ENCODE results near the gene PAX3. TPM values are rescaled to one million over a fixed set of nuclear protein-coding genes. Genes with fewer than 3 reads are reported as not detected.
"Not testable (repeated sequence)": the region's sequence is repeated elsewhere in the genome, so short reads cannot be mapped to it uniquely, and the experiment has no call there.

PAX3 gene
- total and polyA plus RNA-seq, 5 donors: 0.23 to 0.34 (median 0.25) TPM; not detected in 2

GRCh38 chr2:222174450-222174849 lies 124.3 kb downstream of the PAX3 start:
- intact Hi-C loops (cut with DNase I): no loop called here
- Histone ChIP-seq H3K27ac (ENCODE audit: low read length) (no peak overlapping the region), H3K4me3 (ENCODE audit: low read length) (no peak overlapping the region), H3K4me1 (ENCODE audit: control insufficient read depth, insufficient read depth, low read length) (peaks cover under 1% of the 10 kb centered on the region), H3K9me3 (ENCODE audit: control insufficient read depth, low read length) (no peaks in the 10 kb centered on the region), H3K27me3 (ENCODE audit: control insufficient read depth, insufficient read depth) (no peaks in the 10 kb centered on the region)
- 25% methylated on average over 3 of the region's 3 CpGs for WGBS
- ATAC-seq (no peak), DNase-seq (no peak)

DNA sequence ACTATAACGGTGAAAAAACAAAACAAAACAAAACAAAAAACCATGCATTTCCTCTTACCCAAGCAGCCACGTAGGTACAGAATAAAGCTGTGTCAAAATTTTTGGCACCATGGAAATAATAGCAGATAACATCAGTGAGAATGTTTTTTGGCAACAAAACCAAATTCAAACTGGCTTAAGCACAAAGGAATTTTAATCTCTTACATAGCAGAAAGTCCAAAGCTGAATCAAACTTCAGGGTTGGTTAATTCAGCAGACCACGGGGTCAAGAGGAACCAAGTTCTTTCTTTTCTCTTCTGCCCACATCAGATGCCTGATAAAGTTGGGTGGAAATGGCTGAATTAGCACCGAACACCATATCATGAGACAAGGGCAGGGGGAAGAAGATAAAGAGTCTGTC lies 129.5 kb downstream of the PAX3 start:
- Histone ChIP-seq H3K4me3 (ENCODE audit: low read length) (no peak overlapping the region), H3K27me3 (ENCODE audit: control insufficient read depth, insufficient read depth) (no peaks in the 10 kb centered on the region), H3K9me3 (ENCODE audit: control insufficient read depth, low read length) (no peaks in the 10 kb centered on the region), H3K4me1 (ENCODE audit: control insufficient read depth, insufficient read depth, low read length) (peaks cover 1% of the 10 kb centered on the region), H3K27ac (ENCODE audit: low read length) (no peak overlapping the region)
- DNase-seq: no peak
- no peak for ATAC-seq
- WGBS: 30% methylated on average over 4 of the region's 4 CpGs
- intact Hi-C loops (cut with DNase I): no loop called here

- Histone ChIP-seq H3K9me3 (ENCODE audit: control insufficient read depth, low read length) (no peaks in the 10 kb centered on the region), H3K27me3 (ENCODE audit: control insufficient read depth, insufficient read depth) (no peaks in the 10 kb centered on the region), H3K4me3 (ENCODE audit: low read length) (no peak overlapping the region), H3K4me1 (ENCODE audit: control insufficient read depth, insufficient read depth, low read length) (peaks cover 1% of the 10 kb centered on the region), H3K27ac (ENCODE audit: low read length) (no peak overlapping the region)
- intact Hi-C loops (cut with DNase I): no loop called here
- no peak for DNase-seq
- ATAC-seq: no peak
- 79% methylated on average over 8 of the region's 8 CpGs for WGBS
Observed at GRCh38 chr2:222167762-222168161, 131.0 kb downstream of the PAX3 start.

GRCh38 chr2:222160944-222161343 lies 137.9 kb downstream of the PAX3 start:
- 18% methylated on average over 5 of the region's 5 CpGs for WGBS
- H3K4me3 ChIP-seq (ENCODE audit: low read length): no peak overlapping the region
- DNase-seq (no peak), ATAC-seq (peak in 1 of 2 donors; percentile 74)
- intact Hi-C loops (cut with DNase I): no loop called here
- H3K27ac ChIP-seq (ENCODE audit: low read length): no peak overlapping the region
- H3K4me1 ChIP-seq (ENCODE audit: control insufficient read depth, insufficient read depth, low read length): no peaks in the 10 kb centered on the region
- no peaks in the 10 kb centered on the region for H3K27me3 ChIP-seq (ENCODE audit: control insufficient read depth, insufficient read depth)
- no peaks in the 10 kb centered on the region for H3K9me3 ChIP-seq (ENCODE audit: control insufficient read depth, low read length)

DNA sequence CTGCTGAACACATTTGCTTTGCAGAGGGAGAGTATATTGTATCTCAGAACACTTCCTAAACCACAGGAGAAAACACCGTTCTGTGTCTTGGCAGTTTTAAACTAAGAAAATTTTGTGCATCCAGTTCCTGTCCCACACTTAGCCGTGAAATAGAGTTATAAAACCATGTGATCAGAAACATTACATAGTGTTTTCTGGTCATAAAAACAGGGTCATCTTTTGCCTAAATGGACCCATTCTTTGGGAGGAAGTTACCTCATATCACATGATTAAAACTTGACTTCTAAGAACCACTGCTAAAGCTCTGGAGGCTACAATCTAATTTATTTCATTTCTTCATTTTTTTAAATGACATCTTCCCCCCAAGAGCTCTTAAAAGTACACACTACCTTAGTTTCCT lies 138.7 kb downstream of the PAX3 start:
- ATAC-seq: no peak
- no peak overlapping the region for H3K4me3 ChIP-seq (ENCODE audit: low read length)
- 68% methylated on average over 2 of the region's 2 CpGs for WGBS

GRCh38 chr2:222159221-222159620 lies 139.6 kb downstream of the PAX3 start:
- no peak overlapping the region for H3K4me3 ChIP-seq (ENCODE audit: low read length)
- no peaks in the 10 kb centered on the region for H3K27me3 ChIP-seq (ENCODE audit: control insufficient read depth, insufficient read depth)
- H3K4me1 ChIP-seq (ENCODE audit: control insufficient read depth, insufficient read depth, low read length): no peaks in the 10 kb centered on the region
- WGBS: 84% methylated on average over 4 of the region's 4 CpGs
- no peak for ATAC-seq
- intact Hi-C loops (cut with DNase I): no loop called here
- DNase-seq: no peak
- no peak overlapping the region for H3K27ac ChIP-seq (ENCODE audit: low read length)
- no peaks in the 10 kb centered on the region for H3K9me3 ChIP-seq (ENCODE audit: control insufficient read depth, low read length)

More for the DNA sequence above, 138.7 kb downstream of the PAX3 start:
- Histone ChIP-seq H3K9me3 (ENCODE audit: control insufficient read depth, low read length) (no peaks in the 10 kb centered on the region), H3K27me3 (ENCODE audit: control insufficient read depth, insufficient read depth) (no peaks in the 10 kb centered on the region), H3K4me1 (ENCODE audit: control insufficient read depth, insufficient read depth, low read length) (no peaks in the 10 kb centered on the region), H3K27ac (ENCODE audit: low read length) (no peak overlapping the region)
- intact Hi-C loops (cut with DNase I): no loop called here
- no peak for DNase-seq

GRCh38 chr2:222155003-222155664 lies 143.7 kb downstream of the PAX3 start:
- H3K4me3 ChIP-seq (ENCODE audit: low read length); intact Hi-C loops (cut with DNase I); ATAC-seq; H3K4me1 ChIP-seq (ENCODE audit: control insufficient read depth, insufficient read depth, low read length); H3K9me3 ChIP-seq (ENCODE audit: control insufficient read depth, low read length); H3K27ac ChIP-seq (ENCODE audit: low read length); DNase-seq; H3K27me3 ChIP-seq (ENCODE audit: control insufficient read depth, insufficient read depth): not testable (repeated sequence)
- 63% methylated on average over 27 of the region's 27 CpGs for WGBS

Other genes starting within 250 kb of the PAX3 start
- 10 to 100 TPM in 1 of 4 donors, 1 to 10 TPM in 3; 1.8 to 12.8 (median 6.7) TPM for gene SGPP2, start 125.5 kb upstream of the PAX3 start, total RNA-seq
- gene SGPP2, start 125.5 kb upstream of the PAX3 start, polyA plus RNA-seq: 4.7 TPM

Data from right cardiac atrium (tissue), 5 donors.